ENCODE data around the gene DES.

Gene DES

DNA sequence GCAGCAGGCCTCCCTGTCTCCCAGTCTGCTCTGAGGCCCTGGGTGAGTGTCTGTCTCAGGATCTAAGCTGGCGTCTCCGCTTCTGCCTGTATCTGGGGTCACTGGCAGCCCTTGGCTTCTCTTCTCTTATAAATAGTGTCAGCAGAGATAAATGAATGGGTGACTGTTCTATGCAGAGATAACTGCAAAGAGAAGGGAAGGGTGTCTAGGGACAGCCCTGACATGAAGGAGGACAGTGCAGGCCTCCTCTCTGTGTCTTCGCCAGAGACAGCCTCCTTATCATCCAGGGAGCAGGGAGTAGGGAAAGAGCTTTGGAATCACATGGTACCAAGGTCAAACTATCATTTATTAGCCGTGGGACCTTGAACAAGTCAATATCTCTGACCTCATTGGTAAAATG is 52.3 kb downstream of the DES start:
- POLR2A ChIA-PET = interaction anchor here (1.0 kb wide), 1 partner anchor 17 kb away, joined by 3 read pairs; no protein-coding TSS in a partner anchor

DNA sequence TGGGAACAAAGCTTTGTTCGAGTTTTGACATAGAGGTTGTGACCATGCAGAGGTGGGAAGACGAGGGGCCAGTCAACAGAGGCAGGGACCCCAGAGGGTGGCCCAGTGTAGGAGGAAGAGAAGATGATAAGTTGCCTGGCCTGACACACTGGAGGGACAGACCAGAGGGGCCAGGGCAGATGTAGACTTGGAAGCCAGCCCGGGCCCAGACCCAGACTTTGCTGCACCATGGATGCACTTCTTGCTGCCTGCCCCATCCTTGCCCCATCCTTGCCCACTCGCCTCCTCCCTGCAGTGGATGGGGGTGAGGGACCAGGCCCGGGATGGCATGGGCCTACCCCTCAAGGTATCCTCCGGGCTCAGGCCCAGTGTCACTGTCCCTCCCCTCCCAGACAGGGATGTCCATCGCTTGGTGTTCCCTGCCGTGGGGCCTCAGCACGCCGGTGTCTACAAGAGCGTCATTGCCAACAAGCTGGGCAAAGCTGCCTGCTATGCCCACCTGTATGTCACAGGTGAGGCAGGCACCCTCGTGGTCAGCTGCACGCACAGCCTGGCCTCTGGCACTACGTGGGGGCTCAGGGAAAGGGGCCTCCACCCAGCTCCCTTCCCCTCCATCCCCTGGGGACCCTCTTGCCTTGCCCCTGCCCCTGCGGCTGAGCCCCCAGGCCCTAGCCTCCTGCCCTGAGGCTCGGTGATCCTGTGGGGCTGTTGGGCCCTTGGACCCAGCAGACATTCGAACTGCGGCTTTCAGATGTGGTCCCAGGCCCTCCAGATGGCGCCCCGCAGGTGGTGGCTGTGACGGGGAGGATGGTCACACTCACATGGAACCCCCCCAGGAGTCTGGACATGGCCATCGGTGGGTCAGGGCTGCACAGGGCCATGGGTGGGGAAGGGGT is 53.5 kb downstream of the DES start:
- ChIA-PET POLR2A (interaction anchor here (1.0 kb wide), 1 partner anchor 18 kb away, joined by 3 read pairs; no protein-coding TSS in a partner anchor), CTCF (interaction anchor here (1.1 to 21.1 kb wide), 6 partner anchors 13 to 83 kb away, joined by 4 to 513 read pairs (median 178); partner anchors contain the start of gene GMPPA)
- DNase-seq (ENCODE audit: low read depth, low spot score) = no peak
- TF ChIP-seq, protein P1, sequence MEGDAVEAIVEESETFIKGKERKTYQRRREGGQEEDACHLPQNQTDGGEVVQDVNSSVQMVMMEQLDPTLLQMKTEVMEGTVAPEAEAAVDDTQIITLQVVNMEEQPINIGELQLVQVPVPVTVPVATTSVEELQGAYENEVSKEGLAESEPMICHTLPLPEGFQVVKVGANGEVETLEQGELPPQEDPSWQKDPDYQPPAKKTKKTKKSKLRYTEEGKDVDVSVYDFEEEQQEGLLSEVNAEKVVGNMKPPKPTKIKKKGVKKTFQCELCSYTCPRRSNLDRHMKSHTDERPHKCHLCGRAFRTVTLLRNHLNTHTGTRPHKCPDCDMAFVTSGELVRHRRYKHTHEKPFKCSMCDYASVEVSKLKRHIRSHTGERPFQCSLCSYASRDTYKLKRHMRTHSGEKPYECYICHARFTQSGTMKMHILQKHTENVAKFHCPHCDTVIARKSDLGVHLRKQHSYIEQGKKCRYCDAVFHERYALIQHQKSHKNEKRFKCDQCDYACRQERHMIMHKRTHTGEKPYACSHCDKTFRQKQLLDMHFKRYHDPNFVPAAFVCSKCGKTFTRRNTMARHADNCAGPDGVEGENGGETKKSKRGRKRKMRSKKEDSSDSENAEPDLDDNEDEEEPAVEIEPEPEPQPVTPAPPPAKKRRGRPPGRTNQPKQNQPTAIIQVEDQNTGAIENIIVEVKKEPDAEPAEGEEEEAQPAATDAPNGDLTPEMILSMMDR (IDR thresholded peaks at IDR 0.05; ENCODE audit: insufficient read depth, low read length, missing control alignments) = no peak
- no peak overlapping the region for H3K4me3 ChIP-seq (ENCODE audit: low read depth, low read length)

More for the DNA sequence above, 52.3 kb downstream of the DES start:
- TF ChIP-seq, protein P1 (IDR thresholded peaks at IDR 0.05; ENCODE audit: insufficient read depth, low read length, missing control alignments) = no peak
- no peak overlapping the region for H3K4me3 ChIP-seq (ENCODE audit: low read depth, low read length)
- CTCF ChIA-PET = interaction anchor here (0.7 to 21.1 kb wide), 7 partner anchors 12 to 82 kb away, joined by 3 to 513 read pairs (median 29); partner anchors contain the start of gene GMPPA
- no peak for DNase-seq (ENCODE audit: low read depth, low spot score)

DNA sequence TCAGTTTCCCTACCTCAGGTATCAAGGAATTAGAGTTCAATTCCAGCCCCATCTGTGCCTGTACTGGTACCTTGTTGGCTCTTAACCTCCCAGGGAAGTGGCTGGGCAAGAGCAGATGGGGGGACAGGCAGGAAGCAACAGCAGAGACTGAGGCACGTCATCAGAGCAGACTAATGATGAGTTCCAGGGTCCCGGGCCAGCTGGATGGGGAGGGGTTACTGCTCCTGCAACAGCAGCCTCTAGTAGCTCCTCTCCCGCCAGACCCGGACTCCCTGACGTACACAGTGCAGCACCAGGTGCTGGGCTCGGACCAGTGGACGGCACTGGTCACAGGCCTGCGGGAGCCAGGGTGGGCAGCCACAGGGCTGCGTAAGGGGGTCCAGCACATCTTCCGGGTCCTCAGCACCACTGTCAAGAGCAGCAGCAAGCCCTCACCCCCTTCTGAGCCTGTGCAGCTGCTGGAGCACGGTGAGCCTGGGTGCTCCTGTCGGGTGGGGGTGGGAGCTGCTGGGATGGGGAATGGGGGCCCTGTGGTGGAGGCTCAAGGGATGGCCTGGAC is 54.5 kb downstream of the DES start:
- DNase-seq (ENCODE audit: low read depth, low spot score) = no peak
- H3K4me3 ChIP-seq (ENCODE audit: low read depth, low read length) = no peak overlapping the region
- ChIA-PET CTCF (interaction anchor here (1.1 to 21.1 kb wide), 6 partner anchors 14 to 69 kb away, joined by 3 to 513 read pairs (median 178); partner anchors contain the start of gene GMPPA), POLR2A (interaction anchor here (1.6 kb wide), 1 partner anchor 12 kb away, joined by 4 read pairs; no protein-coding TSS in a partner anchor)
- TF ChIP-seq, protein P1 (IDR thresholded peaks at IDR 0.05; ENCODE audit: insufficient read depth, low read length, missing control alignments) = no peak

DNA sequence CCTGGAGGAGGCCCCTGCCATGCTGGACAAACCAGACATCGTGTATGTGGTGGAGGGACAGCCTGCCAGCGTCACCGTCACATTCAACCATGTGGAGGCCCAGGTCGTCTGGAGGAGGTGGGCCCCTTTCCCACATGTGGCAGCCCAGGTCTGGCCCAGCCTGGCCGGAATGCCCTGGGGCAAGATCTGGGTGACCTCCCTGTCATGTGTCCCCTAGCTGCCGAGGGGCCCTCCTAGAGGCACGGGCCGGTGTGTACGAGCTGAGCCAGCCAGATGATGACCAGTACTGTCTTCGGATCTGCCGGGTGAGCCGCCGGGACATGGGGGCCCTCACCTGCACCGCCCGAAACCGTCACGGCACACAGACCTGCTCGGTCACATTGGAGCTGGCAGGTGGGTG is 55.3 kb downstream of the DES start:
- no peak overlapping the region for H3K4me3 ChIP-seq (ENCODE audit: low read depth, low read length)
- no peak for DNase-seq (ENCODE audit: low read depth, low spot score)
- ChIA-PET CTCF (interaction anchor here (5.4 to 21.1 kb wide), 5 partner anchors 15 to 70 kb away, joined by 44 to 513 read pairs (median 178); partner anchors contain the start of gene GMPPA), POLR2A (interaction anchor here (1.6 kb wide), 1 partner anchor 13 kb away, joined by 4 read pairs; no protein-coding TSS in a partner anchor)
- TF ChIP-seq, protein P1 (IDR thresholded peaks at IDR 0.05; ENCODE audit: insufficient read depth, low read length, missing control alignments) = no peak

DNA sequence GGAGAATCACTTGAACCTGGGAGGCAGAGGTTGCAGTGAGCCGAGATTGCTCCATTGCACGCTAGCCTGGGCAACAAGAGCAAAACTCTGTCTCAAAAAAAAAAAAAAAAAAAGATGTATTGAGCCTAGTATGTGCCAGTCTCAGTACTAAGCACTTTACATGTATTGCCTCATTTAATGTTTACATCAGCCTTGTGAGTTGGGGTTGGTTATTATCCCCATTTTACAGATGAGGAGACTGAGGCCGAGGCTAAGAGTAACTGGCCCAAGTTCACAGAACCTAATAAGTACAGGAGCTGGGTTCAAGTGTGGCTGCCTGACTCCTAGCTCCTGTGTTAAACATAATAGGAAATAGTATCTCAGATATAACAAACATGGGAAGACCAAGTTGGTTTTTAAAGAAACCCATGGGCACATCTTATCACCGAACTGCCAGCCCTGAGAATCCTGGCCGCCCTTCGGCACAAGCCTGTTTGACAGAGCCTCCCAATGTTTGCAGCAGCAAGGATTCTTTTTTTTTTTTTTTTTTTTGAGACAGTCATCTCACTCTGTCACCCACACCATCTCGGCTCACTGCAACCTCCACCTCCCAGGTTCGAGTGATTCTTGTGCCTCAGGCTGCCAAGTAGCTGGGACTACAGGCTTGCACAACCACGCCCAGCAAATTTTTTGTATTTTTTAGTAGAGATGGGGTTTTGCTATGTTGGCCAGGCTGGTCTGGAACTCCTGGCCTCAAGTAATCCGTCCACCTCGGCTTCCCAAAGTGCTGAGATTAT is 56.3 kb downstream of the DES start:
- no peak overlapping the region for H3K4me3 ChIP-seq (ENCODE audit: low read depth, low read length)
- DNase-seq (ENCODE audit: low read depth, low spot score) = no peak
- POLR2A ChIA-PET = interaction anchor here (0.6 to 1.6 kb wide), 2 partner anchors 14 to 34 kb away, joined by 4 read pairs; no protein-coding TSS in a partner anchor
- TF ChIP-seq, protein P1 (IDR thresholded peaks at IDR 0.05; ENCODE audit: insufficient read depth, low read length, missing control alignments) = no peak
- CTCF ChIA-PET = interaction anchor here (0.7 to 21.1 kb wide), 9 partner anchors 16 to 215 kb away, joined by 3 to 513 read pairs (median 44); partner anchors contain the start of gene GMPPA

Measured in AG04449 (cell line).